NCI-H187 treated with DMSO at 0.1 percent for 48 hours (cell line): ENCODE results near the gene C16orf78.

Source experiments
- DNase-seq: peaks from one replicate; lab custom pipeline; 2025; lab: John Stamatoyannopoulos, UW

Gene C16orf78

DNA sequence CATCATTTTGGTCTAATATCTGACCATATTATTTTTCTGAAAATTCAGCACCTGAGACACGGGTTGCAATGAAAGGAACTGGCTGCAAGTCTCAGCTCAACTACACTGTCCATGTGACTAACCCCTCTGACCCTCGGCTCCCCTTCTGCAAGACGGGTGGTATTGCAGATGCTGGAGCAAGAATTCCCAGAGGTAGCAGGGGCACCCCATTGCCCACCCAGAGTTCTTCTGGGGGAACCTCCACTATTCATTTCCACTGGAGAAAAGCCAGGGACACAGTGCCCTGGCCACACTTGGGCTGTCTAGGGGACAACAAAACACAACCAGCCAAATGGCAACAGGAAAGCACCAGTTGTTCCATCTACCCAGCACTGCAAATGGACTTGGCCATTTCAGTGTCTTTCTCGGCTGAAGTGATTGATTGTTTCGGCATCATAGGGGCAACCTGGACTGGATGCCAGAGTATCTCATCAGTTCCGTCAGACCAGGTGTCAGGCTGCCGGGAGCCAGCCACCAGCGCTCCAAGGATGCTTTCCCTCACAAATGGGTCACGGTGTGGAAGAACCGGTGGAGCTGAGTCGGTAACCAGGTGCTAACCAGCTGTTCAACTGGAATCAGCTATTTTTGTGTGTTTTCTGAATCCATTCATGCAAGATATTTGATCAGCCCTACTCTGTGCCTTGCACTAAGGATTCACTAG is 58.1 kb downstream of the C16orf78 start:
- no peak for DNase-seq

DNA sequence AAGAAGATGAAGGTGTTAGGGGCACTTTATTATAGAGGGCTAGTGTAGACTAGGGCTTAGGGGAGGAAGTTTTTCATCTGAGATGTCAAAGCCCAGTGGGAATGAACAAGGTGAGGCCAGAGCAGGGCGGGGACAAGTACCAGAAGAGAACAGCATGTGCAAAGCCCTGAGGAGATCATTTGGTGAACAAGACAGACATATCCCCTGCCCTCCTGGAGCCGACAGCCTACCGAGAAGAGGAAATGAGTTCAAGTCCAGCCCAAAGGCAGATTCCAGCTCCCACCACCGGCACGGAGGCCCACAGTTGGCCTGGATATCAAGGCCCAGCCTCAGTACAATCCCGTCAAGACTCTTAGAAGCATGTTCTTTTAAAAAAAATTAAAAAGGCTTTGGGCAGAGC is 61.1 kb downstream of the C16orf78 start:
- no peak for DNase-seq

DNA sequence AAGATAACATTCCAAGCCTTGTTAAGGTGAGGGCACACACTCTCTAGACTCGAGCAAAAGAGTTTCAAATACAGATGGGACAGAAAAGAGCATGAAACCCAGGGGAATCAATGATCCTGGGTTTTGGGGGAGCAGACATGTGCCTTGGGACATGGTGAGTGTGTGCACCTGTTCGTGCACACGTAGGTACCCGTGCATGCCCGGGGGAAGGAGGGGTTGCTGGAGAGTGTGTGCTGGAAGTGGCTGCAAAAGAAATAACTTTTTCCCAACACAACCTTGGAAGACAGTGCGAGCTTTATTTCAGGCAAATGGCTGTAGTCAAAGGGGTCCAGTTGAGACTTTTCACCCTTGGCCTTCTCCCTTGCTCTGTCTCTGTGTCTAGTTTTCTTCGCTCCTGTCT is 62.6 kb downstream of the C16orf78 start:
- no peak for DNase-seq

DNA sequence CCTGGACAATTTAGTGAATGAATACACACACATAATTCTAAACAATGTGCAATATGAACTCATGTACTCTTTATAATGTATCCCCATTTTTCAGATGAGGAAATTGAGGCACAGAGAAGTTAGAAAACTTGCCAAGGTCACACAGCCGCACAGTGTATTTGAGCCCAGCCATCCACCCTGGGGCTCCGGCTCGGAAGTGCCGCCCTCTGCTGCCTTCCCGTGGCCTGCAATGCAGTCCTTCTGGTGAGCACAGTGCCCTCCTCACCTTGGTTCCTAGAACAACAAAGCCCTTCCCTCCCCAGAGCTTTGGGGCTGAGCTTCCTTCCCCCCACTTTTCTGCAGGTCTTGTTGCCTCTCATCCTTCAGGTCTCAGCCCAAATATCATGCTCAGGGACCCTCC is 63.7 kb downstream of the C16orf78 start:
- DNase-seq, result no peak

DNA sequence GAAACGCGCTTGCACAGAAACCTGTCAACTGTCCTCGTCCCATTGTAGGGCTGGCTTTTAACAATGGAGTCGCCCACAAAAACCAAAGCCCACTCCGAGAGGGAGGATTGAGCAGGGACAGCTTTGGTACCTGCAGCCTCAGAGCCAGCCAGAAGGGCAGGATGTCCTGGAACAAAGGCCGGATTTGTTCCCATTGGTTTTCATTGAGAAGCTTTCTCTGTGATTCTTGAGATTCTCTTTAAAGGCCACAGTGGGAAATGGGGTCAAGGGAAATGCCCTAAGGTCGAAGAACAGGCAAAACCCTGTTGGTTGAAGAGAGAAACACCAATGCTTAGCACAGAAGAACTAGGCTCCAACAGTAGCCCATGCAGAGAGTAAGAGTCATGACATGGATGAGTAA is 65.4 kb downstream of the C16orf78 start:
- no peak for DNase-seq

DNA sequence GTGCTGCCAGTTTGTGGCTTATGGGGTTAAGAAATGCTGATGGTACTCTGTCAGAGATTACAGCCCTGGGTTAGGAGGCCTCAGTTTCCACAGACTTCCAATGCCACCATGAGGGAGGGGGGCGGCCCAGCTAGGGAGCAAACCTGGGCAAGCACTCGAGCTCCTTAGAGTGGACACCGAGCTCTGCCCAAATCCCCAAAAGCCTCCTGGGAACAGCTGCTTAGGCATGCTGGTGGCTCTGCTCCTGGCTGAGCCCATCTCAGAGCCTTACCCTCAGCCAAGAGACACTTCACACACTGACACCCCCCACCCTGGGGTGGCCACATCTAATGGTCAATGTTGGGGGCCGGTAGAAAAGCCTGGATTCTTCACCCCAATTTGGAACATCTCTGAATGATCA is 66.1 kb downstream of the C16orf78 start:
- no peak for DNase-seq

DNA sequence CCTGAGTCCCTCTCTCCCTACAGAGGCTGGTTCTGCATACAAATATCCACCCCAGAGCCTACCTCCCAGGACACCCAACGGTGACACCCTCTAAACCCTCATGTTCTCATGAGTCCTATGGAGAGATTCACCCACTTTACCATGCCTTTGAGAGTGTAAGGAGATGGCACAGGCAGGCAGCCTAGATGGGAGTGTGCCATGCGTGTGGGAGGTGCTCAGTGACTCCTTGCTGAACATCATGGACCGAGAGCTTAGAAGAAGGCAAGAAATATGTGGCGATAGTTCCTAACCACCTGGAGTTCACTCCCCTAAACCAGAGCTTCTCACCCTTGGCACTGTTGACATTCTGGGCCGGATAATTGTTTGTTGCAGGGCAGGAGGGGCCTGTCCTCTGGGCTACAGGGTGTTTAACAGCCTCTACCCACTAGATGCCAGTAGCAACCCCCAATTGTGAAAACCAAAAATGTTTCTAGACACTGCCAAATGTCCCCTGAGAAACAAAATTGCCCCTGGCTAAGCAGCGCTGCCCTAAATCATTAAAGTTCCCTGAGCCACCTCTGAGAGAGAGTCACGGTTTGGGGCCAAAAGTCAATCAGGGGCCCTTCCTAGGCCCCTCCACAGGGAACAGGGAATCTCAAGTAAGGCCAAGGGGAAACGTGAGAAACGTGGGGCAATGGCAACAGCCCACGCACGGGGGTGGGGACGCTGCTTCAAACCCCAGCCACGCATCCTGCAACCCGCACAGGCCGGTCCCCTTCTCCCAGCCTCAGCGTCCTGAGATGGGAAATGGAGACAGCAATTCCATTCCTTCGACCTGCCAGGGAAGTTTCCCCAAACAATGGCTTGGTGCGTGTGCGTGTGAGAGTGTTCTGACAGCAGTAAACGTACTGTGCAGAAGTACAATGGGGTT is 66.8 kb downstream of the C16orf78 start:
- no peak for DNase-seq

DNA sequence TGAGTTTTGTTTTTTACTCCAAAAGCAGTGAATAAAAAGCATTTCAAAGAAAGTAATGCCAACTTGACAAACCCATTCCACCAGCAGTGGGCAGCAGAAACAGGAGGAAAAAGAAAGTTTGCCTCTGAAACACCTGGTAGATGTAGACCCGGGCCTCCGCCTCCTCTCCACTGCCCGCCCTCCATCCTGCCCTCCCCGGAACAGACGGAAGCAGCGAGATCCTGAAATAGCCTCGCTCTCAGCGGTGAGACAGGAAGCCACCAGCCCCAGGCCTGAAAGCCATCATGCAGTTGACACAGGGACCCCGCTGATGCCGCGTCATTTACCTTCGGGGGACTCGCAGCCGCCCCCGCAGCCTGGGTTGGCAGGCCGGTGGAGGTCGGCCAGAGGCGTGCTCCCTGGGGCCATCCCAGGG is 67.8 kb downstream of the C16orf78 start:
- no peak for DNase-seq

DNA sequence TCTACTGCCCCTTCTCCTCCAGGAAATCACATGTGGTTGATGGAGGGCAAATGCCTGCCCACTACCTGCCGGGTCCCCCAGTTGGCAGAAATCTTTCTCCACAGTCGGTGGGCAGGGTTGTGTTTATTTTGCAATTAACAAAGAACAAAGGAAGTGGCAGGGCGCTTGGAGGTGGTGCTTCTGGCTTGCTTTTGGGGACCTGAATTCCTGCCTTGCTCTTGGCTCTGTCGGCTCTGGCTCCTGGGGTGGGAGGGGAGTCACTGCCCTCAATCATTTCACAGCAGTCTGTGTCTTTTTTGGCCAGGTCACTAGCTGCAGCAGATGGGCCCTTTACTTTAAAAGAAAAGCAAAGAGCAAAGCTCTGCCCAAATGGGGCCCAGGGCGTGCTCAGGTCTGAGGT is 69.2 kb downstream of the C16orf78 start:
- no peak for DNase-seq

DNA sequence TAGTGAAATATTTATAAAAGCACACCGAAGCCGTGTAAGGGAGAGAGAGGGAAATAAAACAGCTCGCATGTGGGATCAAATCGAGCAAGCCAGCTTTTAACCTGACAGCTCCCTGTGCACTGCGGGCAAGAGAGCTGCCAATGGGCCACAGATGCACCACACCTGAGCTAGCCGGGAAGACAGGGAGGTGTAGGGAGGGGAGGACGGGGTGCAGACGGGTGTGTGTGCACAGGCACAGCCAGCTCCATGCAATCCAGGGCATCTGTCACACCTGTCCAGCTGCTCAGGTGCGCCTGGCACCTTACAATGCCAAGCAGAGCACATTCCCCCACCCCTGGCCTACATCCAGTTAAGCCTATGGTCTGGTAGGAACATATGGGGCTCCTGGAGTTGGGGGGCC is 70.0 kb downstream of the C16orf78 start:
- DNase-seq, result no peak

DNA sequence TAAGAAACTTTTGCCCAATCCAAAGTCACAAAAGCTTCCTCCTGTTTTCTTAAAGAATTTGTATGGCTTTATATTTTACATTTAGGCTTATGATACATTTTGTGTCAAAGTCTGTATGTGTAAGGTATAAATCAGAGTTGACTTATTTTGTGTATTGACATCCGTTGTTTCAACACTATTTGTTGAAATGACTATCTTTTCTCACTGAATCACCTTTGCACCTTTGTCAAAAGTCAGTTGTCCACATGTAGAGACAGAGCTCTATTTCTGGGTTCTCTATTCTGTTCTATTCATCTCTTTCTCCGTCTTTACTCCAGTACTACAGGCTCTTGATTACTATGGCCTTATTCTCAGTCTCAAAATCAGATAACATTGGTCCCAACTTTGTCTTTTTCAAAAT is 73.2 kb downstream of the C16orf78 start:
- no peak for DNase-seq
